NCI-H2227 (cell line): ENCODE data around the gene PCSK4.

Experiments used
- DNase-seq: peaks from one replicate; lab custom pipeline; 2025; ENCODE audit not compliant: unreplicated experiment; lab: John Stamatoyannopoulos, UW

PCSK4 gene

DNA sequence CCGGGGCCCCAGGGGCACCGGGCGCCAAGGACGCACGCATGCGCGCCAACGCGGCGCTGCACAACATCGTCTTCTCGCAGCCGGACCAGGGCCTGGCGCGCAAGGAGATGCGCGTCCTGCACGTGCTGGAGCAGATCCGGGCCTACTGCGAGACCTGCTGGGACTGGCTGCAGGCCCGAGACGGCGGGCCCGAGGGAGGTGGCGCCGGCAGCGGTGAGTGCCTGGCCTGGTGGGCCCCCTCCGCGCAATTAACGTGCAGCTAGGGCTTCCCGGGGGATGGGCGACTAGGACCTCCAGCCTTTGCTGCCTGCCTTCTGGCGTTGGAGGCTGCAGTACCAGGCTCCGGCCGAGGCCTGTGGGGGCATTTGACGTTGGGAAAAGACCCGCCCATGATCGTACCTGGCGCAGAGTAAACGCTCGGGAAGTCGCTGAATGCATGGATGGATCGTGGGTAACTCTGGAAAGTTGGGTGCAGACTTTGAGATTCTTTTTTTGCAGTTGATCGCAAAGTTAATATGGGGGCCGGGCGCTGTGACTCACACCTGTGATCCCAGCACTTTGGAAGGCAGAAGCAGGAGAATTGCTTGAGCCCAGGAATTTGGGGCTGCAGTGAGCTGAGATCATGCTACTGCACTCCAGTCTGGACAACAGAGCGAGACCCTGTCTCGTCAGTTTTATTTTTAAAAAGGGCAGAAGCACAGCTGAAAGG, 33.0 kb downstream of the PCSK4 start:
- DNase-seq = no peak

DNA sequence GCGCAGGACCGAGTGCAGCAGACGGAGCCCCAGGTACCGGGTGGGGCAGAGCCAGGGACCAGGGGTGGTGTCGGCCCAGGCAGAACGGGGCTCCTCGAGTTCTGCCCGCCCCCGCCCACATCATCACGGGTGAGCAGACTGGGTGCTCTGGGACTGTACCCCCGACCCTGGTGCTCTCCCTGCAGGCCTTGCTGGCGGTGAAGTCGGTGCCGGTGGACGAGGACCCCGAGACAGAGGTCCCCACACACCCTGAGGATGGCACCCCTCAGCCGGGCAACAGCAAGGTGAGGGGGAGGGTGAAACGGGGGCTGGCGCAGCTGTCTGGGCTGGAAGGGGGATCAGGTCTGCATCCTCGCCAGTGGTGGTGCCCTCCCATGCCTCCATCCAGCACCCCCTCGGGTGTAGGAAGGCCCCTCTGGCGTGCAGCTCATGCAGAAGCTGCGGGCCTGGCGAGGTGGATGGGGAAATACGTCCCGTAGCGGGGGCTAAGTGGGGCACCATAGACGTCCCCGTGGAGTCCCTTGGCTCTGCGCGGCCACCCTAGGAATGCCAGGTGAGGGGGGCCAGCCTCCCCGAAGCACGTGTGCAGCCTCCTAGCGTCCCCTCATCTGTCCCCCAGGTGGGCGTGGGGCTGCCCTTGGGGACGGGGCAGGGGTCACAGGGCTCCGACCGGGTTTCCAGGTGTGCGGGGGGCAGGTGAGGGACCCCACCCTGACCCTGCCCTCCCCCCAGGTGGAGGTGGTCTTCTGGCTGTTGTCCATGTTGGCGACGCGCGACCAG, 33.8 kb downstream of the PCSK4 start:
- DNase-seq = no peak

DNA sequence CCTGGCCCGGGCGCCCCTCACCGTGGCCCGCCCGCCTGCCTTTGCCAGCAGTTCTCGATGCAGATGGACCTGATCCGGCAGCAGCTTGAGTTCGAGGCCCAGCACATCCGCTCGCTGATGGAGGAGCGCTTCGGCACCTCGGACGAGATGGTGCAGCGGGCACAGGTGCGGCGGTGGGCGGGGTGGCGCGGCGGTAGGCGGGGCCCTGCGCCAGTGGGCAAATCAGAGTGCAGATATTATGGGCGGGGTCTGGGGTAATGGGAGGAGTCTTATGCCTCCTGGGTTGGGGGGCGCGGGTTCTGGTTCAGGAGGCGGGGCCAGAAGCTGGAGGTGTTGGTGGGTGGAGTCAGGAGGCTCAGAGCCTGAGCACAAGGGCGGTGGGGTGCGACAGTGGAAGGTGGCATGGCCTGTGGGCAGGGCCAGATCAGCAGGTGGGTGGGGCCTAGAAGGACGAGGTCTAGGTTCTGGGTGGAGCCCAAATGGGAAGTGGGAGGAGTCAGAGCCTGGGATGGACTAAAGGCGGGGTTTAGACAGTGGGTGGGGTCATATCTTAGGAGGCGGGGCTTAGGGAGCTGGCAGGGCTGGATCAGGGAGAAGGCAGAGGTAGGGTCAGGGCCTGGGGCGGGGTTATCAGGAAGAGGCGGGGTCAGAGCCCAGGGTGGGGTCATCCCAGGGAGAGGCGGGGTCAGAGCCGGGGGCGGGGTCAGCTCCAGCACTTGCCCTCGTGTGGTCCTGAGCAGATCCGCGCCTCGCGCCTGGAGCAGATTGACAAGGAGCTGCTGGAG, 34.6 kb downstream of the PCSK4 start:
- DNase-seq = peak; percentile 49

DNA sequence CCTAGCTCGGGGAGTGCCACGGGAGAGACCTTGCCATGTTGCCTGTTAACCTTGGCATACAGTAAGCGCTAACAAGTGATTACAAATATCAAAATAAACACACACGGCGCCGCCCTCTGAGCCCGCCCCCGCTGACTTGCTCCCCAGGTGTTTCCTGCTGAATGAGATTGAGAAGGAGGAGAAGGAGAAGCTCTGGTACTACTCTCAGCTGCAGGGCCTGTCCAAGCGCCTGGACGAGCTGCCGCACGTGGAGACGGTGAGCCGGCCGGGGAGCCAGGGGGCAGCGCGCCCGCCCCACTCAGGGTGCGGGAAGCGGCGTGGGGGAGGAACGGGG, 35.2 kb downstream of the PCSK4 start:
- no peak for DNase-seq

DNA sequence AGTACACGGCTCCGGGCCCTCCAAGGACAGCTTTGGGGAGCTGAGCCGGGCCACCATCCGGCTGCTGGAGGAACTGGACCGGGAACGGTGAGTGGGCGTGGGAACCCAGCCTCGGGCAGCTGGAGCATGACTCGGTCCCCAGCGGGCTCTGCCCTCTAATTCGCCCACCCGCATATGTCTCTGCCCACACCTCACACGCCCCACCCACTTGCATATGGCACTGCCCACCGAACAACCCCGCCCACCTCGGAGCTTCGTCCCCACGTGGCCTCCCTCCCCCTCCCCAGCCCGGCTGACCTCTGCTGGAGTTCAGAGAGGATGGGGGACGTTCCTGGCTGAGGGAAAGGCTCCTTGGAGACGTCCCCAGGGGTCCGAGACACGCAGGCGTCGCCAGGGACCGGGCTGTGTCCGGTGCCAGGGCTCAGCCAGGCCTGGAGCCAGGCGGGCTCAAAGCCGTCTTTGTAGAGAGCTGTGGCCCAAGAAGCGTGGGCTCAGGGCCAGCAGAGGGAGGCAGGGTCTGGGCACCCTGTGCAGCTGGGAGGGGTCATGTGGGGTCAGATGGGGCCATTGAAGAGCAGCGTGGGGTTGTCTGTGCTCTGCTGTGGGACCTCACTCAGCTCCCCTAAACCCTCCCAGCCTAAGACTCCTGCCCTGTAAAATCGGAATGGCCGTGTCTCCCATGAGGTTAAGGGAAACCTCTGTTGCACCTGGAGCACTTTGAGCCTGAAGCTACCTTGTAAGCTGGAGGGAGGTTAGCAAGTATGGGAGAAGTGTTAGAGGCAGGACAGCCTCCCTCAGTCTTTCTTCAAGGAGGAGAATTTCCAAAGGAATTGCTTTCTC, 36.4 kb downstream of the PCSK4 start:
- no peak for DNase-seq

DNA sequence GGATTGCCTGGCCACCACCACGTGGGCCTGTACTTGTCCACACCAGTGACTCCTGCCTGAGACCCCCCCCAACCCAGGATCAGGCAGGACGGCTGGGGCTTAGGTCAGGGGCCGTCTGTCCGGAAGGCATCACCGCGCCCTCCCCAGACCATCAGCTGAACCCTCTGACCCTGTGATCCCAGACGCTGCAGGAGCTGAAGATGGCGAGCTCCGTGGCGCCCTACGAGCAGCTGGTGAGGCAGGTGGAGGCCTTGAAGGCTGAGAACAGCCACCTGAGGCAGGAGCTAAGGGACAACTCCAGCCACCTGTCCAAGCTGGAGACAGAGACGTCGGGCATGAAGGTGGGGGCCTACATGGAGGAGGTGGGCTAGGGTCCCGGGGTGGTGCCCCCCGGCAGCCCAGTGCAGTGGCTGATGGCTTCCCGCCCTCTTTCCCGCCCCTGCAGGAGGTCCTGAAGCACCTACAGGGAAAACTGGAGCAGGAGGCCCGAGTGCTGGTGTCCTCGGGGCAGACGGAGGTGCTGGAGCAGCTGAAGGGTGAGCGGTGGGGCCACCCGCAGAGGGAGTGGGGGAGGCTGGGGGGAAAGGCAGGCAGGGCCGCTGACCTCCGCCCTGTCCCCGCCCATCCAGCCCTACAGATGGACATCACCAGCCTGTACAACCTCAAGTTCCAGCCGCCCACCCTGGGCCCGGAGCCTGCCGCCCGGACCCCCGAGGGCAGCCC, 37.2 kb downstream of the PCSK4 start:
- DNase-seq = no peak

DNA sequence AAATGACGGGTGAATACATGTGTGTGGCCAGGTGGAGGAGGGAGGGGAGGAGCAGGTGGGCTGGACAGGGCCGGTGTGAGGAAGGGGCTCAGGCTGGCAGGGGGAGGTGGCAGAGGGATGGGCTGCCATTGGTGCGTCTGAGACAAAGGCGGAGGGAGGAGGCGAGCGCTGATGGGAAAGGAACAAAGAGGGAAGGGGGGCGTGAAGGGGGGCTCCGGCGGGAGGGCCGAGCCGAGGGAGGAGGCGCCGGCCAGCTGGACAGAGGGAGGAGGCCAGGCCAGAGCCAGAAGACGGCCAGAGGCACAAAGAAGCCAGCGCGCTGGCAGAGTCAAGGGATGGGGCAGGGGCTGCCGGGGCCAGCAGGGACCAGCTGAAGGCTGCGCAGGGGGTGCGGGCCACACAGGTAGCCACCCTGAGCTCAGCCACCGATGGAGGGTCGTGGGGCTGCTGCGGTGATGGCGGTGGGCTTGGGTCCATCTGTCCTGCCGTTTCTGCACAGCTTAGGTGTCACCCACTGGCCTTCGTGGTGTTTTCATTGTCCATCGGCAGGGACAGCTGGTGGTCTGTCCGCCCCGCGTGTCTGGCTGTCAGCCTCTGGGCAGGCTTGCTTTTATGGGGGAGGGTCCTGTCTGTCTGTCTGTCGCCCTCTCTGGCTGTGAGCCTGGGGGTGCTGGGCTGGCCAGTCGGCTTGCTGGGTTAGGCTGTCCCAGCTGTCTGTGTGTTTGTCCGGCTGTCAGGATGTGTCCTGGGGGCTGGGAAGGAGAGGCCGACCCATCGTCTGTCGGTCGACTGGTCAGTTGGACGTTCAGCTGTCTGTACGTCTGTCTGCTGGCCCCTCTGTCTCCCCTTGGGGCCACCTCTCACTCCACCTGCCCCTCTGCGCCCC, 38.0 kb downstream of the PCSK4 start:
- DNase-seq = peak; percentile 66

DNA sequence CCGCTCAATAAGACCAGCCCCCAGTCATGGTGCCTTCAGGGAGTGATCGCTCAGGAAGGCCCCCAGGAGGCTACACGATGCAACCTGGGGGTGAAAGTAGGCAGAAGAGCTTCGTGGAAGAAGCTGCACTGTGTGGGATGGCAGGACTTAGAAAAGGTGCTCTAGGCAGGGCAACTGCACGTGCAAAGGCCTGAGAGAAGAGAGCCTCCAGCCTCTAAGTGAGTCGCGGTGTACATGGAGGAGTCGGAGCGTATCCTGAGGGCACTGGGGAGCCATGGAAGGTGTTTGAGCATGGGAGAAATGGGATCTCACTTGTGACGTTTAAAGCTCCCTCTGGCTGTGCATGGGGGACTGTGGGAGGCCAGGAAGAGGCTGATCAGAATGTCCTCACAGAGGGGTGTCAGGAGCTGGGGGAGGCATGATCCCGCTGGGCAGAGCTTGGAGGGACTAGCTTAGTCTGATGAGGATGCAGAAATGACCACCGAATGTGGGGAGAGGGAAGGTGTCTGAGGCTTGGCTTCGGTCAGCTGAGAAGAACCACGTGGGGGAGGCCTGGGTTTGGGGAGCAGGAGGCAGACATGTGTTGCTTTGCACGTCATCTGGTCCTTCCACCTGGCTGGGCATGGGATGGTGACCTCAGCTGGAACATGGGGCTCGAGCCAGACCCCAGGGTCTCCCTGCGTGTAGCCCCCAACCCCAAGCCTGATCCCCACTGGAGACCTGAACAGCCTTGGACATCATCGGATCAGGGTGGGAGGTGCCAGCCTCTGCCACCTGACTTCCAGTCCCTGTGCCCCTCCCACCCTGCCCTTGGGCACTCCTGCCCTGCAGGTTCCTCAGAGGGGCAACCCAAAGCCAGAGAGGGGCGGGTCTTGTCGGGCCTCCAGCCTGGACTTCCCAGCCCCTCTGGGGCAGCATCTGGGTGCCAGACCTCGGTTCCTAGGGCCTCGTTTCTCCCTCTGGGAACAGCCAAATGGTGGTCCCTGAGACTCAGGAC, 39.1 kb downstream of the PCSK4 start:
- peak; percentile 36 for DNase-seq

DNA sequence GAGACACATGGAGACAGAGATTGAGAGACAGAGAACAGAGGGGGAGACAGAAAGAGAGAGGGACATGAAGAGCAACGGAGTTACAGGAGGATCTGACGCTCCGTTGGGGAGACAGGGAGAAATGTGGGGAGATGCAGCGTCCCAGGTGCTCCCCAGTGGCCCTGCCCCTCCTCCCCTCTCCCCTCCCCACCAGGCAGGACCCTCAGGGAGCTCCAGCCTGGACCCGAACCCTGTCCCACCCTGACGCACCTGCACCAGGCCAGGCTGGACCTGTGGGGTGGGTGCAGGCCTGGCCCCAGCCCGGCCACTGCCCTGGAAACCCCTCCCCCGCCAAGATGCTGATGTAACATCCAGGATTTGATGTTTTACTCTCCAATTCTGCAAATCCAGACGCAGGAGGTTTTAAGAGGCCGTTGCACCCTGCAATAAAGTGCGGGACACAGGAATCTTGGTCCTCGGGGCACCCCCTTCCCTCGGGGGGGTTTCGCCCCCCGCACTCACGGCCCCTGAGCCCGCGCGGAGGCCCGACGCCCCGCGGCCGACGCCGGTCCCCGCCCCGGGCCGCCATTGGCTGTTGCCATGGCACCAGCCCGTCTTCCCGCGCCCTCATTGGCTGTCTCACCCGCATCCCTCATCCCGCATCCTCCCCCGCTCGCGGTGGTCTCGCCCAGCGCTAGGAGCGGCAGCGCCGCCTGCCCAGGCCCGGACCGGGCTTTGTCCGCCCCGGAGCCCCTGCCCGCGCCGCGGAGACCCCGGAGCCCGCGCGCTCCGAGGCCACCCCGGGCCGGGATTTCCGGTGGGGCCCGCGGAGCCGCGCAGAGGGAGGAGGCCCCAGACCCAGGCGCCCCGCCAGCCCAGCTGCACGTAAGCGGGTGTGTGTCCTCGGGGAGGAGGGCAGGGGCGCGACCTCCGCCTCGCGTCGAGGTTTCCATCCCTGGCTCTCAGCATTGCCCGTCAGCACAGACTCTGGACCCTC, 40.4 kb downstream of the PCSK4 start, which contains the start of gene APC2:
APC2 (plus strand) TSS at position 655 of the 976 bp plus-strand sequence. CDS start 2,881 bp downstream, outside the sequence.
- peak; percentile 93 for DNase-seq

DNA sequence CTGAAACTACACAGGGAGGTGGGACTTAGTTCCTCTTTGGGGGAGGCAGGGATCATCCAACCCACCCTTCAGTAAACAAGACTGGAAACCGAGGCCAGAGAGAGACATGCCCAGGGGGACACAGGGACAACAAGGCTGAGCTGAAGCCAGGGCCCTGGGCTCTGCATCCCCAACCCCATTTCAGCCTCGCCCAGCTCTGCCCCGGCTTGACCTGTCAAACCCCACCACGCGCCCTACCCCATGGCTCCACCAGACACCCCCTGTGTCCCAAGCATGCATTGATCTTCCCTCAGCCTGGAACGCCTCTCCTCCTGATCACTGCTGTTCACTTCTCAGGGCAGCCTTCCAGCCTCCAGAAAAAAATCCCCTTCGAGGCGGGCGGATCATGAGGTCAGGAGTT, 42.2 kb downstream of the PCSK4 start:
- DNase-seq = no peak

DNA sequence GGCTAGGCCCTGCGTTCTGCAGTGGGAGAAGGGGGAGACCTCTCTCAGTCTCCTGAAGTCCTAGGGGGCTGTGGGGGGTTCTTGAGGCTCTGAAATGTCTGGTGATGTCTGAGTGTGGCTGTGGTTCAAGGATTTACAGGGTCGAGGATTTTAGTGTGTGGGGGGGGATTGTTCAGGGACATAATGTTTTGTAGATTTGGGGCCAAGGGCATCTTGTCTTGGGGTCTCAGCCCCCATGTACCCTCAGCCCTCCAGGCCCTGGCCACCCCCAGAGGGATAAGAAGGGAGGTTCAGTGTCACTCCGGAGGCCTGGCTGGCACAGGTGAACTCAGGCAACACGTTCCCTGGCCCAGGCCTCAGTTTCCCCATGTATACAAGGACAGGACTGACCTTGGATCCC, 42.6 kb downstream of the PCSK4 start:
- DNase-seq = no peak

DNA sequence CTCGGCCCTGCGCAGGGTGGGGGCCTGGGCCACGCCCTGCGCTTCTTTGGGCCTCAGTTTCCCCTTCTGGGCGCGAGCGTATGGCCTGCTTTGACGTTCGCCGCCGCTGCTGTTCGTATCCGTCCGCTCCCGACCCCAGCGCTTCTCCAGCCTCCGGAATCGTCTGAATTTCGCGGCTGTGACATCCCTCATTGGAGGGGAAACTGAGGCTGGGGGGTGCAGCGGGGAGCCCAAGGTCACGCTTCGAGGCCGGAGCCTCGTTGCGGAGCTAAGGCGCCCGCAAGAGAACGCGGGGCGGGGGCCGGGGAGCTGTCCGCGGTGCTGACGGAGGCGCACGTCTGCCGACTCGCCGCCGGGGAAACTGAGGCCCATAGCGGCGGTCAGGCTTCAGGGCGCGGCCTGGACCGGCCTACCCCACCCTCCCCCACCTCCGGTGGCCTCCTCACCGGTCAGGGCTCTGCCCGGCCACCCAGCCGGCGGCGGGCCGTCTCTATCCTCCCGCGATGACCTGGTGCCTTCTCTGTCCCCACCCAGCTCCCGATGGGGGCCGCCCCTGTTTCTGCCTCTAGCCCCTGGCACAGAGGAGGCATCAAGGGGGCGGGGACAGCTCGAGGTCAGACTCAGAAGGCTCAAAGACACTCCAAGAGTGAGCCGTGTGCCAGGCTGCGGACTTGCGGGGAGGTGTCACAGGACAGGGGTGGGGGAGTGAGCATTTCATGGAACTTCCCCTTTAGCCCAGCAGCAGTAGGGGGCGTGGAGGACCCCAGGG, 43.3 kb downstream of the PCSK4 start:
- peak; percentile 33 for DNase-seq

DNA sequence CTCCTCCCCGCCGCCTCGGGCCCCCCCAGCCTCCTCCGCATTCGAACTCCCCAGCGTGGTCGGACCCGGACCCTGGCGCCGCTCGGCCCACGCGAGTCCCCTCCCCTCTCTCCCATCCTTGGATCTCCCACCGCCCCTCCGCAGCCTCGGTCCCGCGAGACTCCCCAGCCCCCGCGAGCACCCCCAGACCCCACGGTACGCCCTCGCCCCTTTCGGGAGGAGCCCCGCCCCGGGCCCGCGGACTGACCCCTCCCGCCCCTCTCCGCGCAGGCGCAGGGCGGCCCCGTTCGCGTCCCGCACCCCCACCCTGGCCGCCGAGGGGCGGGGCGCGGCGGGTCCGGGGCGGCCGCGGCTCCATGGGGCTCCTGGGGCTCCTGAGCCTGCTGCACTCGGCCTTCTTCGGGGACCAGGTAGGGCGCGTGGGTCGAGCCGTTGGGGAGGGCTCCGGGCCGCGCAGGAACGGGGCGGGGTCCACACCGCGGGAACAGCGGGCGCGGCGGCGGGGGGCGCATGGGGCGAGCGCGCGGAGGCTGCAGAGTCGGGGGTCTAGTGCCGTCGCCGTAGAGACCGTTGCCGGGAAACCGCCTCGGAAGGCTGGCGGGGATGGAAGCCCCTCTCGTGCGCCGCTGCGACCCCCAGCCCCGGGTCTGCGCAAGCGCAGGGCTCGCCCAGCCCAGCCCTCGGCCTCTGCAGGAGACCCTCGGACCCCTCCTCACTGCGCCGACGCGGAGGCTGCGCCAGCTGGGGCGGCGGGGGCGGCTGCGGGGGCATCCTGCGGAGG, 44.0 kb downstream of the PCSK4 start:
- DNase-seq = peak; percentile 86

DNA sequence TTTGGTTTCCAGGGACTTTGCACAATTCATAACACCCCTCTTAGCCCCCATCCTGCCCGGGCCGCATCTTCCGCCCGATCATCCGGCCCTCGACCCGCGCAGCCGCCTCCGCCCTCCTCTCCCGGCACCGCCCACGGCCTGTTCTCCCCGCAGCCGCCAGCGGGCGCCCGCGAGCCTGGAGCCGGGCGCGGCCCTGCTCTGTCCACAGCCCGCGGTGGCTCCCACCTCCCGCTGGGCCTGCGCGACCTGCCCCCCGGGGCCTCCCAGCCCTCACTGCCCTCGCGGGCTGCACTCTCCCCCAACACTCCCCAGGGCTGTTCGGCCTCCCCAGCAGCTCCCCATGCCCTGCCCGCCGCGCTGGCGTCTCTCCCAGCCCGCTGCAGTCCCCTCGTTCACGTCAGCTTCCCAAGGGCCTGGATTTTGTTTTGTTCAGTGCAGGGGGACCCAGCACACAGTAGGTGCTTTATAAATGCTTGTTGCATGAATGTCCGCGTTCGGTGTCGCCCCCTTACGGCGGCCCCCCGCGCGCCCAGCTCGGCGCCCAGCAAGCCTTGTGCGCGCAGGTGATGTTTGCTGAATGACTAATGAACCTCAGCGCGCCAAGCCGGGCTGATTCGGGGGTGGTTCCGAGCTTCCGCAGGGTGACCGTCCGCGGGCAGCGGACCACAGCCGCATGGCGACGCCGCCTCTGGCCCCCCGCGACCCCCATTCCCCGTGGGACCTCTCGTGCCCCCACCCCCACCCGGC, 44.8 kb downstream of the PCSK4 start:
- DNase-seq = peak; percentile 78
